HG03342 (cell line): Measurements from ENCODE around the gene BBS9.
"Not testable (repeated sequence)": the region's sequence is repeated elsewhere in the genome, so short reads cannot be mapped to it uniquely, and the experiment has no call there.

Experiments
- ATAC-seq: cut with Tn5 transposase; IDR thresholded peaks from one replicate; pipeline ENCODE4 v1.9.1; 2021; ENCODE audit warnings: mild to moderate bottlenecking, moderate library complexity; ENCODE audit not compliant: unreplicated experiment

The BBS9 gene

DNA sequence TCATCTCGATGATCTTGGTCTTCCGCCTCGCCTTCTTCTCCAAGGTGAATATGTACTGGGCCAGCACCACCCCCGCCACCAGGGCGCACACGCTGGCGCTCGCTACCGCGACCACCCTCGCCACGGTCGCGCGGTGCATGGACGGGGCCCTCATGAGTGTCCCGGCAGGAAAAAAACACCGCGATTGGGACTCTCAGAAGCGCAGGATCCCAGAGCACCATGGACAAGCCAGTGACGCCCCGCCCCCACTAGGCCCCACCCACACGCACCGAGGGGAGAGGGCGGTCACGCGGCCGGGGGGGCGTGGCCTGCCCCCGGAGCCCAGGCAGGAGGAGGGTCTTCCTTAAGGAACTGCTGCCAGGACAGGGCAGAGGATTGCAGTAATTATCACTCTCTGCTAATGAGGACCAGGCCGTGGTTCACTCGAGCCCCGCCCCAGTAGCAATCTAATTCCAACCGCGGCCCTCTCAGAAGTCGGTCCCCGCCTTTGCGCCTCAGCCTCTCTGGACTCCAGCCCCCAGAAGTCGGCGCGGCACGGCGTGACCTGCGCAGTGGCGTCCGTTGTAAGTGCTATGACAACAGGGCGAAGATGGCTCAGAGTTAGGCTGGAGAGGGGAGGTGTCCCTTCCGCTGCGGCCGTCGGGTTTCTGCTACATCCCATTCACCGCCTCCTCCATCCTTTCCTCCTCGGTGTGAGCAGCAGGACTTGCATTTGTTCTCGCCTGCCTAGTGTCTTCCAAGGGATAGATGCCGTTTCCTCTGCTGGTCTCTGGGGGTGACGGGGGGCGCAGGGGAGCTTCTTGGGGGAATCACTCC lies at the start of gene BBS9:
BBS9 (plus strand) TSS at position 575 of the 816 bp plus-strand sequence. CDS start 16,689 bp downstream, outside the sequence.
- ATAC-seq: peak; percentile 100

DNA sequence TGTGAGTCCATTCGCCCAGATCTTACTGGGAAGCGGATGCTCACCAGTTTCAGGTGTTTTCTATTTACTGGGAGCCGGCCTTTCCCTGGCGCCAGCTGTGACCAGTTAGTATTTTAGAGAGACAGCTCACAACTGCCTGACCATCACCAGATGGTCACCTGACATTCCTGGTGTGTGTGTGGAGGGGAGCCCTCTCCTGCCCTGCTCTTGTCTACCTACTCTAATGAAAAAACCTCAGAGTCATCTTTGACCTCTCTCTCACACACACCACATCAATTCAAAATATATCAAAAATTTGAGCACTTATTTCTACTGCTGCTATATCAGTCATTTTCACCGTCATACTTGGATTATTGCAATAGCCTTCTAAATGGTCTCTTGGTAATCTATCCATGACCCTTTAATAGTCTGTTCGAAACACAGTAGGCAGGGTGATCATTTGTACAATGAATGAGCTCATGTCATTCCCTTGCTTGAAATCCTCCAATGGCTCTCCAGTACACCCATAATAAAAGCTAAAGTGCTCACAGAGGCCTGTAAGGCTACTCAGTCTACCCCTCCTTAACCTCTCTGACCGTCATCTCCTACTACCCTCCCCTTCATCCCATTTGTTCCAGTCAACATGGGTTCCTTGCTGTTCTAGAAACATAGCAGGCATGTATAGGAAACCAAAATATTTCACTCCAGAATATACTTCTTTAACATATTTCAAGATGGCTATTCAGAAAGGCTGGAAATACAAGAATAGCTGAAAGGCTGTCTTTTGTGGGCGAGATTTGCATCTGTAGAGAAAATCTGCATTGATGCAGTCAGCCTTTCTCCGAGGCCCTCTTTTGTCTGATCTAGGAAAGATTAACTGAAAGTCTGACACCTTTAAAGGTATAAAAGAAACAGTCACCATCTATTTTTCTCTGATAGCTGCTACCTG lies 49.3 kb upstream of the BBS9 start:
- no peak for ATAC-seq

DNA sequence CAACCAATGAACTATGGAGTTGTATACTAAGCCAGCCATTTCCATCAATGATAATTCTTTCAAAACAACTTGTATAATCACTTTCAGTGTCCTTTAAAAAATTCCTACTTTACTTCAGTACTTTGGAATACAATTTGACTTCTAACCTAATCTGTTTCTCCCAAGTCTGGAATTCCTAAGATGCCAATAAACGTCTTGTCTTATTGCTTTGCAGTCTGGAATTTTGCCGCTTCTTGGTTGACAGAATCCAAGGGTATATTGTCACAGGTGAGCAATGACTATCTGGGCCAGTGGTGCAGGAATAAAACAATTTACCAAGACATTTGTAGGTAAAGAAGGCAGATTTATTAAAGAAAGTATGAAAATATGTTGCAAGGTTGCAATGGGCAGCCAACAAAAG lies 42.0 kb upstream of the BBS9 start:
- no peak for ATAC-seq

DNA sequence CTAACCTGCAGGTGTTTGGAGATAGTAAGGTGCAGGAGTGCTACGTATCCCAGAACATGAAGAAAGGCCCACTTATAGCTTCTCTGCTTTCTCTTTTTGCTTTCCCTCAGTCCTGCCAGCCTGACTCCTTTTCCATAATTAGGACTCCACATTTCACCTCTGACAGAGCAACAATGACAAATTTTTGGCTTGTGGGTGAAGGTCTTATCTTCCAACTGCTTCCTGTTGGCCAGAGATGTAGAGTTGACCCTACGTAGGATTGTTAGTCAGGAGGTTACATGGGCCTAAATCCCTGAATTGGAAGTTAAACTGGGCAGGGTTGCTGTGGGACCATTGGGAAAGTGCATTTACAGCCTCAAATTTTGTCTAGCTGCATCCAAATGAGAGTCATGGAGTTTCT lies 41.5 kb upstream of the BBS9 start:
- no peak for ATAC-seq

GRCh38 chr7:33089142-33089541 lies 40.2 kb upstream of the BBS9 start:
- ATAC-seq: no peak

- no peak for ATAC-seq
Measured at GRCh38 chr7:33091111-33091531, 38.2 kb upstream of the BBS9 start.

DNA sequence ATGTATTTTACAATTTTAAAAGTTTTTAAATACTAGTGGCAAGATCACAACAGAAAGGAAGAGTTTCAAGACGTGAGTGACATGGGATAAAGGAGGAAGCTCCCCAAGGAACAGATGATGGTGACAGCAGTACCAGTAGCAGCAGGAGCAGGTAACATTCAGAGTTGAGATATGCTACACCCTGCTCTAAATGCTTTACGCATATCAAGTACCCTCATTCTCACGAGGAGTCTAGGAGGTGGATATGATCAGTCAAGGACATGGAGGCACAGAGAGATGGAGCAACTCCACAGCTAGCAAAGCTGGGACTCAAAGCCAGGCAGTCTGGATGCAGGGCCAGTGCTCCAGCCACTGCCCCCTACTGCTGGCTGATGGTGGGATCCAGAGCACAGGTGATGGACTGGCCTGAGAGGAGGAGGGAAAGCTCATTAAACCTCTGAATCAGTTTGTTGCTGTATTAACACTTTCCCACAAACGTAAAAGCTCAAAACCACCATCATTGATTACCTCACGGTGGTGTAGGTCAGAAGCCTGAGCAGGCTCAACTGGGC lies 37.6 kb upstream of the BBS9 start:
- ATAC-seq: no peak

GRCh38 chr7:33093266-33093665 lies 36.1 kb upstream of the BBS9 start:
- no peak for ATAC-seq

GRCh38 chr7:33094745-33095275 lies 34.6 kb upstream of the BBS9 start:
- not testable (repeated sequence) for ATAC-seq

- ATAC-seq: no peak
Measured at GRCh38 chr7:33099154-33099940, 30.0 kb upstream of the BBS9 start.

DNA sequence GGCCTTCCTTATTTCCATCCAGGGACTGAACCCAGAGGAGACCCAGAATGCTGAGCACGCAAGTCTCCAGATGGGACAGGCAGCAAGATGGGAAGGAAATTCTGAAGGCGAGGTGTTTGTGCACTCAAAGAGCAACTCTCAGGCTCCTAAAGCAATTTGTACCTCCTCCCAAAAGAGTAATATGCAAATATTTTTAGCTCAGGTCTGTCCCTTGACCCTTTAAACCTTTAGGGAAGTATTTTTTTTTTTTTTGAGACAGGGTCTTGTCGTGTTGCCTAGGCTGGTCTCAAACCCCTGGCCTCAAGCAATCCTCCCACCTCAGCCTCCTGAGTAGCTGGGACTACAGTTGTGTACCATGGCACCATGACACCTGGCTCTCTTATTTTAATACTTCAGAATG lies 28.6 kb upstream of the BBS9 start:
- ATAC-seq: no peak

GRCh38 chr7:33101906-33102305 lies 27.5 kb upstream of the BBS9 start:
- ATAC-seq: no peak

GRCh38 chr7:33107136-33108066 lies 22.0 kb upstream of the BBS9 start:
- ATAC-seq: peak; percentile 52

DNA sequence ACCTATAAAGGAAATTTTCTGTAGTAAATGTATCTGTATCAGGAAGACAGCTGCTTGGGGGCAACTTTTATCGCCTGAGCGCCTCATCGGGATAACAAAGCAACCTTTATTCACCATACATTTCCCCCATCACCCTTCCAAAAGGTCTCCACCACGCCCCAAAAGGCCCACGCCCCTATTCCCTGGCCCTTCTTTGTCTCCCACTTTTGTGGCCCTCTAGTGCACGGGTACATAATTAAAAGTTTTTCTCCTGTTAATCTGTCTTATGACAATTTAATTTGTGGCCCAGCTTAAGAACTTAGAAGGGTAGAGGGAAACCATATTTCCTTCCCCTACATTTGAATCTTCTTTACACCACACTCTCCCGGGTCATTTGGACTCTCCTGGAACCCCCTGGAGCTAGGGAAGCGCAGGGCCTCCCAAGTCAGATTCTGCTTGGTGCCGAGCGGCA lies 20.8 kb upstream of the BBS9 start:
- peak; percentile 15 for ATAC-seq

- peak; percentile 82 for ATAC-seq
Measured at GRCh38 chr7:33109005-33109757, 20.2 kb upstream of the BBS9 start, which contains the start of gene RP9. Gene RP9, minus strand, starts transcription at chr7:33109404. Its CDS starts 32 bp downstream, at chr7:33109372.

DNA sequence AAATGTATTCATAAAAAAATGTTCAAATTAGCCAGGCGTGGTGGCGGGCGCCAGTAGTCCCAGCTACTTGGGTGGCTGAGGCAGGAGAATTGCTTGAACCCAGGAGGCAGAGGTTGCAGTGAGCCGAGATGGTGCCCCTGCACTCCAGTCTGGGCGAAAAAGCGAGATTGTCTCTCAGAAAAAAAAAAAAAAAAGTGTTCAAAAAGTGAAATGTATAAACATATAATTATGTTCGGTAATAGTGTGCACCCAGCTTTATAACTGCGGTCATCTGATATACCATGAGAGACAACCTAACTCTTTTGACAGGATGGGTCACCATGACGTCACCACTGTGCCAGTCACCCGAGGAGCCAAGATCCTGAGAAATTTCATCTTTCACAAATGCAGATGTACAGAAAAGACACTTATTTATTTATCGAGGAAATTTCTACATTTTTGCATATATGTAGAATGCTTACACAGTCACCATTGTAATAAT lies 19.6 kb upstream of the BBS9 start:
- no peak for ATAC-seq

GRCh38 chr7:33111614-33112013 lies 17.8 kb upstream of the BBS9 start:
- ATAC-seq: no peak

GRCh38 chr7:33114976-33115375 lies 14.4 kb upstream of the BBS9 start:
- ATAC-seq: no peak
